Measurements from ENCODE around the gene NEDD8. TPM values are rescaled to one million over a fixed set of nuclear protein-coding genes. Genes with fewer than 3 reads are reported as not detected.
"Not testable (repeated sequence)": the region's sequence is repeated elsewhere in the genome, so short reads cannot be mapped to it uniquely, and the experiment has no call there.

The NEDD8 gene
- total RNA-seq, 1 donor from 2014 or later = 156 TPM

DNA sequence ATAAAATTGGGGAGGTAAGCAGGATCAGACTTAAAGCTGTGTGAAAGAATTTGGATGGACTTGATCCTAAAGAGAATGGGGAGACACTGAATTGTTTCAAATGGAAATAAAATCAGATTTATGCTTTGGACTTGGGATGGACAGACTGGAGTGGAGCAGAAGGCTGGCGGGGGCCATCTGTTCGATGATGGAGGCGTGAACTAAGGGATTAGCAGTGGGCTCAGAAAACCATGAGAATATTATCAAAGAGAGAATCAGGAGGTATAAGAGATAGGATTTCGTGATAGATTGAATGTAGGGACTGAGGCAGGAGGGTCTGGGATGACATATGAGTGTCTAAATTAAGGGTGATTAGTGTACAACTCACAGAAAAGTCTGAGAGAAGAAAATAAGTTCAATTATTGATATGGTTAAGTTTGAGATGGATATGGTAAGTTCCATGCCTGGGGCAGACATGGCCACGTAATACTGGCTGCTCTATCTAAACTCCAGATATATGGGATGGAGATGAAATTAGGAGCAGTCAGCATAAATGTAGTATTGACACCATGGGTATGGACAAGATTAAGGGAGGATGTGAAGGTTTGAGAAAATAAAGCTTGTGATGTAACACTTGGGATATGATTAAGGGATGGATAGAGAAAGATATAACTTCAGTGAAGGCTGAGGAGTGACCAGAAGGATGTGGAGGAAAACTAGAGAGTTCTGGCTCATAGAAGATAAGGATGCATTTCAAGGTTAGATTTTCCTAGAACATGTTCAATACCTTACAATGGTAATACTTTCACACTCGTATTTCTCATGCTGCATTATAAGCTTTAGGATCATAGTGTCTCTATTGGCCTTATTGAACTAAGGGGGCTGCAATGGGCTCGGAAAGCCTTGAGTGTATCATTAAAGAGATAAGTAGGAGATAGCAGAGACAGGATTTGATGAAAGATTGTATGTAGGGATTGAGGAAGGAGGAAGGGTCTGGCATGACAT is 27.7 kb downstream of the NEDD8 start:
- no peak overlapping the region for H3K27ac Mint-ChIP-seq
- H3K36me3 Mint-ChIP-seq = peaks cover 61% of the 10 kb centered on the region
- no peak overlapping the region for H3K4me3 Mint-ChIP-seq

GRCh38 chr14:24203249-24203886 is 28.8 kb downstream of the NEDD8 start:
- H3K4me1 Mint-ChIP-seq; H3K27me3 Mint-ChIP-seq (ENCODE audit: low read depth); H3K27ac Mint-ChIP-seq; H3K4me3 Mint-ChIP-seq; DNase-seq (ENCODE audit: low spot score in 2 of 2, unreplicated experiment in 2 of 2): not testable (repeated sequence)
- peaks cover 65% of the 10 kb centered on the region for H3K36me3 Mint-ChIP-seq
- H3K9me3 Mint-ChIP-seq = peaks cover 17% of the 10 kb centered on the region

More for the DNA sequence above, 27.7 kb downstream of the NEDD8 start:
- DNase-seq (ENCODE audit: low spot score in 2 of 2, unreplicated experiment in 2 of 2) = no peak
- Mint-ChIP-seq H3K4me1 (no peaks in the 10 kb centered on the region), H3K27me3 (ENCODE audit: low read depth) (no peaks in the 10 kb centered on the region), H3K9me3 (peaks cover 17% of the 10 kb centered on the region)
- no peak for TF ChIP-seq CTCF (IDR thresholded peaks at IDR 0.05; ENCODE audit: unreplicated experiment)

DNA sequence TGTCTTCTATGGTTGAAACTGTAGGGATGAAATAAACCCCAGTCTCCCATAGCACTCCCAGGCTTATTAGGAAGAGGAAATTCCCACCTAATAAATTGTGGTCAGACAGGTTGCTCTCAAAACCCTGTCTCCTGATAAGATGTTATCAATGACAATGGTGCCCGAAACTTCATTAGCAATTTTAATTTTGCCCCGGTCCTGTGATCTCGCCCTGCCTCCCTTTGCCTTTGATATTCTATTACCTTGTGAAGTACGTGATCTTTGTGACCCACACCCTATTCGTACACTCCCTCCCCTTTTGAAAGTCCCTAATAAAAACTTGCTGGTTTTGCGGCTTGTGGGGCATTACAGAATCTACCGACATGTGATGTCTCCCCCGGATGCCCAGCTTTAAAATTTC is 29.6 kb downstream of the NEDD8 start:
- peaks cover 61% of the 10 kb centered on the region for H3K36me3 Mint-ChIP-seq
- H3K4me3 Mint-ChIP-seq; DNase-seq (ENCODE audit: low spot score in 2 of 2, unreplicated experiment in 2 of 2): not testable (repeated sequence)

DNA sequence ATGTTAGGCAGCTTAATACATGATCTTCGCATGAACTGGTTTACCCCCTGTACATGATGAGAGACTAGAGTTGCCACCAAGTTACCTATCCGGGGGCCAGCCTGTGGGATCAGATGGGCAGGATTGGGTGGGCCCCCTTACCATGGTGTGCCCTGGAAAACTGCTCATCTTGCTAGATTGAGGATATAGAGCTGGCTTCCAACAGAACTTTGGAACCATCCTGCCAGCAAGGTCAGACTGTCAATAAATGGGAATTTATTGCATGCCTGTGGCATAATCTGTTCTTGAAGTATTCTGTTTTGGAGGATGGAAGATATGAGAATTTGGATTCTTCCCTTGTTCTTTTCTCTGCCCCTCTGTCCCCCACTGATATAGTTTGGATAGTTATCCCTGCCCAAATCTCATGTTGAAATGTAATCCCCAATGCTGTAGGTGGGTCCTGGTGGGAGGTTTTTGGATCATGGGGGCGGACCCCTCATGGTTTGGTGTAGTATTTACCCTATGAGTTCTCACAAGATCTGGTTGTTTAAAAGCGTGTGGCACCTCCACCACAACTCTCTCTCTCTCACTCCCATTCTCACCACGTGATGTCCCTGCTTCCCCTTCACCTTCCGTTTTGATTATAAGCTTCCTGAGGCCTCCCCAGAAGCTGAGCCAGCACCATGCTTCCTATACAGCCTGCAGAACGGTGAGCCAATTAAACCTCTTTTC is 33.2 kb downstream of the NEDD8 start:
- H3K4me1 Mint-ChIP-seq = peaks cover 22% of the 10 kb centered on the region
- no peak for DNase-seq (ENCODE audit: low spot score in 2 of 2, unreplicated experiment in 2 of 2)
- peaks cover 34% of the 10 kb centered on the region for H3K36me3 Mint-ChIP-seq
- H3K4me3 Mint-ChIP-seq = peak overlapping the region; percentile 16
- peaks cover 17% of the 10 kb centered on the region for H3K9me3 Mint-ChIP-seq
- peak overlapping the region; percentile 47 for H3K27ac Mint-ChIP-seq
- no peaks in the 10 kb centered on the region for H3K27me3 Mint-ChIP-seq (ENCODE audit: low read depth)
- no peak for TF ChIP-seq CTCF (IDR thresholded peaks at IDR 0.05; ENCODE audit: unreplicated experiment)

More for the DNA sequence above, 29.6 kb downstream of the NEDD8 start:
- H3K27me3 Mint-ChIP-seq (ENCODE audit: low read depth); H3K27ac Mint-ChIP-seq; H3K4me1 Mint-ChIP-seq: not testable (repeated sequence)
- H3K9me3 Mint-ChIP-seq = peaks cover 17% of the 10 kb centered on the region

- TF ChIP-seq CTCF (IDR thresholded peaks at IDR 0.05; ENCODE audit: unreplicated experiment) = no peak
- DNase-seq (ENCODE audit: low spot score in 2 of 2, unreplicated experiment in 2 of 2) = no peak
- peaks cover 23% of the 10 kb centered on the region for H3K4me1 Mint-ChIP-seq
- H3K36me3 Mint-ChIP-seq = peaks cover 31% of the 10 kb centered on the region
- peaks cover 7% of the 10 kb centered on the region for H3K9me3 Mint-ChIP-seq
- H3K27me3 Mint-ChIP-seq (ENCODE audit: low read depth) = no peaks in the 10 kb centered on the region
- peak overlapping the region; percentile 94 for H3K27ac Mint-ChIP-seq
- peak overlapping the region; percentile 49 for H3K4me3 Mint-ChIP-seq
Observed at GRCh38 chr14:24197056-24197450, 35.1 kb downstream of the NEDD8 start.
